Osteocyte (in vitro differentiated cells): Measurements from ENCODE around the gene PCK1. TPM values are rescaled to one million over a fixed set of nuclear protein-coding genes. Genes with fewer than 3 reads are reported as not detected.

Experiments used
- DNase-seq: peaks from one replicate; pipeline ENCODE4 v3.0.0; 2021; ENCODE audit warnings: mixed read lengths; ENCODE audit not compliant: unreplicated experiment; ENCODE audit errors: extremely low spot score
- H3K27ac Mint-ChIP-seq: one replicate; pipeline ENCODE4 v1.8.0; 2021; ENCODE audit warnings: mild to moderate bottlenecking, mixed read lengths; ENCODE audit not compliant: unreplicated experiment
- H3K27me3 Mint-ChIP-seq: one replicate; pipeline ENCODE4 v1.8.0; 2021; ENCODE audit warnings: mixed read lengths; ENCODE audit not compliant: unreplicated experiment
- H3K36me3 Mint-ChIP-seq: one replicate; pipeline ENCODE4 v1.8.0; 2021; ENCODE audit warnings: mixed read lengths; ENCODE audit not compliant: unreplicated experiment
- H3K4me1 Mint-ChIP-seq: one replicate; pipeline ENCODE4 v1.8.0; 2021; ENCODE audit warnings: mixed read lengths; ENCODE audit not compliant: unreplicated experiment
- H3K4me3 Mint-ChIP-seq: one replicate; pipeline ENCODE4 v1.8.0; 2021; ENCODE audit warnings: mild to moderate bottlenecking, moderate library complexity, mixed read lengths; ENCODE audit not compliant: unreplicated experiment
- H3K9me3 Mint-ChIP-seq: one replicate; pipeline ENCODE4 v1.8.0; 2021; ENCODE audit warnings: mixed read lengths; ENCODE audit not compliant: unreplicated experiment
- total RNA-seq: library from RNA; stranded (reverse); gene quantifications from 2 replicates; pipeline ENCODE4 v1.2.1, GENCODE V29; 2021
- TF ChIP-seq, protein P1 (sequence below): fragments of 200-600 bp; sonication (generic); IDR thresholded peaks from 2 replicates; pipeline ENCODE4 v1.5.0; 2021; ENCODE audit warnings: antibody characterized with exemption, mild to moderate bottlenecking, moderate library complexity

The PCK1 gene
- total RNA-seq, 1 donor from 2014 or later = not detected

DNA sequence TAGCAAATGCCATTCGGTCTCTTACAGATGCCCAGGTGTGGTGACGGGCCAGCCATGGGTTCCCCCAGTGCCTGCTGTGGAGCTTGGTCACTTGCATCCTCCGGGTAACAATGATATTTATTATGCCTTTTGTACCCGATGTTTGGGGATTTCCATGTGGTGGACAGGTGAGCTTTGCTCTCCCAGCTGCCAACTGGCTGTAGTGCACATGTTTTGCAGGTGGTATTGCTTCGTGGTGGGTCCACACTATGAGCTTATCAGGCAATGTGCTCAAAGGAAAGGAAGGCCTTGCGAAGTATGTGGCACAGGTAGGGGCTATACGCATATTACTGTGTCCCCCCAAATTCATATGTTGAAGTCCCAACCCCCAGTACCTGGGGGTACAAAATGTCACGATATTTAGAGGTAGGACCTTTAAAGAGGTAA is 31.7 kb upstream of the PCK1 start:
- TF ChIP-seq, protein P1, sequence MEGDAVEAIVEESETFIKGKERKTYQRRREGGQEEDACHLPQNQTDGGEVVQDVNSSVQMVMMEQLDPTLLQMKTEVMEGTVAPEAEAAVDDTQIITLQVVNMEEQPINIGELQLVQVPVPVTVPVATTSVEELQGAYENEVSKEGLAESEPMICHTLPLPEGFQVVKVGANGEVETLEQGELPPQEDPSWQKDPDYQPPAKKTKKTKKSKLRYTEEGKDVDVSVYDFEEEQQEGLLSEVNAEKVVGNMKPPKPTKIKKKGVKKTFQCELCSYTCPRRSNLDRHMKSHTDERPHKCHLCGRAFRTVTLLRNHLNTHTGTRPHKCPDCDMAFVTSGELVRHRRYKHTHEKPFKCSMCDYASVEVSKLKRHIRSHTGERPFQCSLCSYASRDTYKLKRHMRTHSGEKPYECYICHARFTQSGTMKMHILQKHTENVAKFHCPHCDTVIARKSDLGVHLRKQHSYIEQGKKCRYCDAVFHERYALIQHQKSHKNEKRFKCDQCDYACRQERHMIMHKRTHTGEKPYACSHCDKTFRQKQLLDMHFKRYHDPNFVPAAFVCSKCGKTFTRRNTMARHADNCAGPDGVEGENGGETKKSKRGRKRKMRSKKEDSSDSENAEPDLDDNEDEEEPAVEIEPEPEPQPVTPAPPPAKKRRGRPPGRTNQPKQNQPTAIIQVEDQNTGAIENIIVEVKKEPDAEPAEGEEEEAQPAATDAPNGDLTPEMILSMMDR = no peak
- H3K27ac Mint-ChIP-seq = no peak overlapping the region
- no peaks in the 10 kb centered on the region for H3K9me3 Mint-ChIP-seq
- H3K4me1 Mint-ChIP-seq = no peaks in the 10 kb centered on the region
- no peaks in the 10 kb centered on the region for H3K36me3 Mint-ChIP-seq
- peaks cover 30% of the 10 kb centered on the region for H3K27me3 Mint-ChIP-seq
- no peak for DNase-seq
- H3K4me3 Mint-ChIP-seq = no peak overlapping the region

DNA sequence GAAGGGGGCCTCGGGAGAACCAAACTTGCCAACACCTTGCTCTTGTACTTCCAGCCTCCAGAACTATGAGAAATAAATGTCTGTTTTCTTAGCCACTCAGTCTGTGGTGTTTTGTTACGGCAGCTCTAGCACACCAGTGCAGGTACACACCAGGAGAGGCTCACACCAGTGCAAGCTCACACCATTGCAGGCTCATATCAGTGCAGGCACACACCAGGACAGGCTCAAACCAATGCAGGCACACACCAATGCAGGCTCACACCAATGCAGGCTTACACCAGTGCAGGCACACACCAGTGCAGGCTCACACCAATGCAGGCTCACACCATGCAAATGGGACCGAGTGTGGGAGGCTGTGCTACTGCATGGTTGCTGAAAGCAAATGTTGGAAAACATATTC is 31.1 kb upstream of the PCK1 start:
- Mint-ChIP-seq H3K27me3 (peaks cover 36% of the 10 kb centered on the region), H3K9me3 (no peaks in the 10 kb centered on the region)

DNA sequence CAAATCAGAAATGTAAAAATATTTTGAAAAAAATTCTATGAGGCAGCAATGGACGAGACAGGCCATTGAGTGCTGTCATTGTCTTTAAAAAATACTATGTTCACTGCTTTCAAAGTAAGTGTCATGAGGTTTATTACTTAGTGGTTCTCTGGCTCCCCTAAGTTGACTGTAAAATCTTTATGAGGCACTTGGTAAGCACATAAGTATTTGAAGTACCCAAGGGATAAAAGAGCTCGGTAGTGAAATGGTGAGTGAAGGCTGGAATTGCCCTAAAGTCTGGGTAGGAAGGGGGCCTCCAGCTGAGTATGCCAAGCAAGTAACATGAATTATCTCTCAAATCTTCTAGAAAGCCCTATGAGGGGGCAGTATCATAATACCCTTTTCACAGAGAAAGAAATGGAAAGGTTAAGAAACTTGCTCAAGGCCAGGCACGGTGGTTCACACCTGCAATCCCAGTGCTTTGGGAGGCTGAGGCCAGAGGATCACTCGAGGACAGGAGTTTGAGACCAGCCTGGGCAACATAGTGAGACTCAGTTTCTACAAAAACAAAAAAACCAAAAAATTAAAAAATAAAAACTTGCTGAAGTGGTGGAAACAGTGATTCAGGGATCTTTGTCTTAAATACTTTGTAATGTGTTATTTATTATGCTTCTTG is 30.5 kb upstream of the PCK1 start:
- no peak overlapping the region for H3K27ac Mint-ChIP-seq
- no peak for DNase-seq

More for the DNA sequence above, 31.1 kb upstream of the PCK1 start:
- no peak for DNase-seq
- no peaks in the 10 kb centered on the region for H3K4me1 Mint-ChIP-seq
- no peak overlapping the region for H3K4me3 Mint-ChIP-seq
- no peak overlapping the region for H3K27ac Mint-ChIP-seq
- no peaks in the 10 kb centered on the region for H3K36me3 Mint-ChIP-seq
- TF ChIP-seq, protein P1 = no peak

DNA sequence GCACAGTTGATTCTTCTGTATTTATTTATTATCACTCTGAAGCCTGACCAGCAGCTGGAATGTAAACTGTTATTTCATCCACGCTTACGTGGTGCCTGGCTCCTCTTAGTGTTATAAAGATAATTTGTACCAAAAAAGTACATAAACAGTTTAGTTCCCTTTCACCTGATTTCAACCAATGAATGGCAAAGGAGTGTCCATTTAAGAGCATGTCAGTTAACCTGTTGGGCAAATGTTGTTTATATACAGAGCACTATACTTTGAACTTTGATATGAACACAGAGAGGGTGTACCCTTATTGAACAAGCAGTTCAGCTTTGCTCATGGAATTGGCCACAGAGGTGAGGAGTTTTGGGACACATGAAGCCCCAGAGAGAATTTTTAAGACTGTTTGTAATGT is 28.8 kb upstream of the PCK1 start:
- TF ChIP-seq, protein P1 = no peak
- Mint-ChIP-seq H3K27ac (no peak overlapping the region), H3K9me3 (no peaks in the 10 kb centered on the region), H3K4me1 (no peaks in the 10 kb centered on the region), H3K36me3 (no peaks in the 10 kb centered on the region), H3K27me3 (peaks cover 58% of the 10 kb centered on the region), H3K4me3 (no peak overlapping the region)
- DNase-seq = no peak

More for the DNA sequence above, 30.5 kb upstream of the PCK1 start:
- H3K4me3 Mint-ChIP-seq = no peak overlapping the region
- H3K4me1 Mint-ChIP-seq = no peaks in the 10 kb centered on the region
- no peaks in the 10 kb centered on the region for H3K36me3 Mint-ChIP-seq
- TF ChIP-seq, protein P1 = no peak
- H3K27me3 Mint-ChIP-seq = peaks cover 42% of the 10 kb centered on the region
- H3K9me3 Mint-ChIP-seq = no peaks in the 10 kb centered on the region

DNA sequence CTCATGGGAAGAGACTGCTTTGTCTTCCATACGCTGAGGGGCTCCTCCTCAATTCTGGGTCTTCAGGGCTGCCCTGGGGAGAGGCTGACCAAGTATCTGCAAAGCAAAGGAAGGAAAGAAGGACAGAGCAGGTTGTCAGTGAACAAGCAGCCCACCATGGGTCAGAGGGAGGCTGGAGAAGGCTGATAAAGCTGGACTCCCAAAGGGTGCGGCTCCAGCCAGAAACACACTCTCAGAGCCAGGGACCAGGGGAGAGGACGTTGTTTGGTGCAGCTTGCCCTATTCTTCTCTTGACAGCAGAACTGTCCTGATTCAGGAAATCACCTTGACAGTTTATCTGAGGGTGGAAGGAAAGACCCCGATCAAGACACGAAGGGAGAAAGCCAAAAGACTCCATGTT is 25.6 kb upstream of the PCK1 start:
- TF ChIP-seq, protein P1 = no peak
- H3K4me3 Mint-ChIP-seq = no peak overlapping the region
- no peak for DNase-seq
- H3K27ac Mint-ChIP-seq = no peak overlapping the region
- H3K27me3 Mint-ChIP-seq = peaks cover 66% of the 10 kb centered on the region
- H3K36me3 Mint-ChIP-seq = no peaks in the 10 kb centered on the region
- H3K4me1 Mint-ChIP-seq = no peaks in the 10 kb centered on the region
- H3K9me3 Mint-ChIP-seq = peaks cover 4% of the 10 kb centered on the region
